Stimulated activated effector memory CD8-positive, alpha-beta T cell treated with anti-CD3 and anti-CD28 coated beads, Interleukin-12 subunit alpha, Interleukin-12 subunit beta, amount 100 ng/mL, for 72 hours (primary cell): ENCODE measurements around the gene PIP4K2C.
A peak's percentile ranks its signal among the peaks of the same experiment; 100 is the strongest.
"Not testable (repeated sequence)": the region's sequence is repeated elsewhere in the genome, so short reads cannot be mapped to it uniquely, and the experiment has no call there.

ENCODE experiments used
- ATAC-seq: fragments of 150-1000 bp; cut with Tn5 transposase; 2 replicates; pipeline ENCODE4 v1.10.0; 2021
- DNase-seq, 2 donors: peaks; one replicate each; pipeline ENCODE4 v3.0.0; 2021 to 2022; ENCODE audit warnings: low spot score in 2 of 2
- H3K27ac Mint-ChIP-seq: one replicate; pipeline ENCODE4 v1.8.0; 2022; ENCODE audit warnings: mild to moderate bottlenecking, mixed read lengths
- H3K36me3 Mint-ChIP-seq: one replicate; pipeline ENCODE4 v1.8.0; 2022; ENCODE audit warnings: mild to moderate bottlenecking, mixed read lengths
- H3K4me1 Mint-ChIP-seq: one replicate; pipeline ENCODE4 v1.8.0; 2022; ENCODE audit warnings: mixed read lengths
- H3K4me3 Mint-ChIP-seq: one replicate; pipeline ENCODE4 v1.8.0; 2022; ENCODE audit warnings: mild to moderate bottlenecking, mixed read lengths
- H3K9me3 Mint-ChIP-seq: one replicate; pipeline ENCODE4 v1.8.0; 2022; ENCODE audit warnings: mixed read lengths

PIP4K2C gene

GRCh38 chr12:57625261-57626032 is 34.5 kb downstream of the PIP4K2C start:
- ATAC-seq (no peak), DNase-seq (no peak)
- no peaks in the 10 kb centered on the region for H3K9me3 Mint-ChIP-seq
- H3K4me3 Mint-ChIP-seq: no peak overlapping the region
- peaks cover 39% of the 10 kb centered on the region for H3K4me1 Mint-ChIP-seq
- no peaks in the 10 kb centered on the region for H3K36me3 Mint-ChIP-seq
- no peak overlapping the region for H3K27ac Mint-ChIP-seq

DNA sequence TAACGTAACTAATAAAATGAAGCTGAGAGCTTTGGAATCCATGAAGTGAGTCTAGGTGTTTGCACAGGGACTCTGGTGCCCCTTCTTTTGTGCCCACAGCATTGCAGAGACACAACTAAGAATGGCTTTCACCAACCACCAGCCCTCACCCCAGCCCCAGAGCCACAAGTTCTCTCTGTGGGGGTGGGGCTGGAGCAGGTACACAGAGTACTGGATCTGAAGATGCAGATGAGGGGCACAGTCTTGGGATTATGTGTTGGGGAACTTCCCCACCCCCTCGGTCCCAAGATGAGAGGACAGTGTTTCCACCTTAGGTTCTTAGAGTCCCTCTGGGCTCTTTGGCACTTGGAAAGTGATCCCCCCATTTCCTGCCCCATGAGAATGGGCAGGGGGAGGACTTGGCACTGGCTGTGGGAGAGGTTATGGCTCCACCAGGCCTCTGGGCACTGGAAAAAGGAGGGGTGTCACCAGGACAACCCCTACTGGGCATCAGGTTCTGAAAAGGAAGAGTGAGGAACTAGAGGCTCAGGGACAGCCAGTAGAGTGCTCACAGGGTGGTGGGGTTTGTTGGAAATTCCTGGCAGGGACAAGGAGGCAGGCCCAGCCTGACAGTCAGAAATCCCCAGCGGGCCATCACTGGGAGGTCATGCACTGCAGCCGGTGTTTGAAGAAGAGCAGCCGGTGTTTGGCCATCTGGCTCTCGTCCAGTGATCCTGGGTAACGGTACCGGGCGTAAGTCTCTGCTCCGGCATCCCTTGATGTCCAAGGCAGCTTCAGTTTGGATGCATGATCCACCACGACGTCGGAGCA is 35.3 kb downstream of the PIP4K2C start:
- no peaks in the 10 kb centered on the region for H3K36me3 Mint-ChIP-seq
- H3K27ac Mint-ChIP-seq: no peak overlapping the region
- peaks cover 31% of the 10 kb centered on the region for H3K4me1 Mint-ChIP-seq
- H3K9me3 Mint-ChIP-seq: no peaks in the 10 kb centered on the region
- DNase-seq (peak in 1 of 2 donors; percentile 45), ATAC-seq (no peak)
- no peak overlapping the region for H3K4me3 Mint-ChIP-seq

DNA sequence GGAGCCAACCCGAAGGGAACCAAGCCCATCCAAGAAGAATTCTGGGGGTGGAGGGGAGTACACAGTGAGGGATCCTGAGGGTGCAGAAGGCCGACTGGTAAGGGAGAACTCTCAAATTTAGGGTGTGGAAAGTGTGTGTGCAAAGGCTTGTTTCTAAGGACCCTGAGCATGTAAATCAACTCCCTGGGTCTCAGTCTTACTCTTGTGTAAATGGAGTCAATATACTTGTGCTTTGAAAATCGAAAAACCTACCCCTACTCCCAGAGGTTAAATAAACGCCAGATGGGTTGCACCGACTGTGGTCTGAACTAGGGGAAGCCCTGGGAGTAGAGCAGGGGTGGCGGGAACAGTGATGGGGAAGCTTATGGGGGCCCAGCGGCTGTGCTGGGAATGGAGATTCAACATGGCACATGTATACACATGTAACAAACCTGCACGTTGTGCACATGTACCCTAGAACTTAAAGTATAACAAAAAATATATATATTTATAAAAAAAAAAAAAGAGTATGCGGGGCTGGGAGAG is 36.0 kb downstream of the PIP4K2C start:
- DNase-seq: peak in 1 of 2 donors; percentile 39
- ATAC-seq: no peak
- Mint-ChIP-seq H3K4me3 (peak overlapping the region; percentile 29), H3K27ac (no peak overlapping the region), H3K4me1 (peaks cover 31% of the 10 kb centered on the region), H3K9me3 (no peaks in the 10 kb centered on the region), H3K36me3 (no peaks in the 10 kb centered on the region)

DNA sequence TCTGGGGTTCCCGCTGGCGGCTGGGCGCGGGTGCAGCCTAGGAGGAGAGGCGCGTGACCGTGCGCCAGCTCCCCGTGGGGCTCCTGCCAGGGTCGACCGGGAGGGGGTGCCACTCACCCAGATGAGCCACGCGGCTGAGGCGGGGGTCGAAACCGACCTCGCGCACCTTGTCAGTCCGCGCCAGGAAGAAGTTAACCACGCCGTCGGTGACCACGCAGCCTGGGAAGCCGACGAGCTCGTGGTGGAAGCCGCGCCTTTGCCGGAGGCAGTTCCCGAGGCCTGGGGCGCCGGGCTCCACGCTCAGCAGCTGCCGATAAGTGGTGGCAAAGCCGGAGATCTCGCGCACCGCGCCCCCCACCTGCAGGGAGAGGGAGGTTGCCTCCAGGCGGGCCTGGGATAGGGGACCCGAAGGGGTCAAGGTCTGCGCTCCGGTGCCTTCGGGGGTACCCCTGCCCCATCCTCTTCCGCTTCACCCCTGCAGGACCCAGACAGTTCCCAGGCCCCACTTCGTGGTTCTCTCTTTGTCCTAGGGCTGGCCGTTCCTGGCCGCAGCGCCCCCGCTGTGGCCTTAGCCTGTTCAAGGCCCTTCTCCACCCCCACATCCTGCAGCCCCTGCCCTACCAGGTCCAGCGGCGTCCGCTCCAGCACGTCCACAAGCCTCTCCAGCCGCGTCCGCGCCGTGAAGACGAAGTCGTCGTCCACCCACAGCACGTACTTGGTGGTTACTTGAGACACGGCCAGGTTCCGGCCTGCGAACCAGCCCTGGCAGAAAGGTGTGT is 36.7 kb downstream of the PIP4K2C start:
- peaks cover 30% of the 10 kb centered on the region for H3K4me1 Mint-ChIP-seq
- H3K9me3 Mint-ChIP-seq: no peaks in the 10 kb centered on the region
- ATAC-seq: peak; percentile 46
- no peak overlapping the region for H3K27ac Mint-ChIP-seq
- H3K36me3 Mint-ChIP-seq: no peaks in the 10 kb centered on the region
- H3K4me3 Mint-ChIP-seq: peak overlapping the region; percentile 29
- peak in 1 of 2 donors; percentile 52 for DNase-seq

- ATAC-seq: no peak
- Mint-ChIP-seq H3K4me1 (peaks cover 35% of the 10 kb centered on the region), H3K27ac (no peak overlapping the region), H3K4me3 (peak overlapping the region; percentile 29), H3K36me3 (no peaks in the 10 kb centered on the region), H3K9me3 (no peaks in the 10 kb centered on the region)
- DNase-seq: peak in 1 of 2 donors; percentile 45
Observed at GRCh38 chr12:57628280-57629191, 37.5 kb downstream of the PIP4K2C start.

GRCh38 chr12:57629897-57630471 is 39.0 kb downstream of the PIP4K2C start:
- no peak overlapping the region for H3K4me3 Mint-ChIP-seq
- DNase-seq: peak in 1 of 2 donors; percentile 48
- H3K36me3 Mint-ChIP-seq: no peaks in the 10 kb centered on the region
- ATAC-seq: no peak
- H3K9me3 Mint-ChIP-seq: no peaks in the 10 kb centered on the region
- H3K27ac Mint-ChIP-seq: no peak overlapping the region
- H3K4me1 Mint-ChIP-seq: peaks cover 37% of the 10 kb centered on the region

GRCh38 chr12:57630891-57631433 is 40.0 kb downstream of the PIP4K2C start:
- Mint-ChIP-seq H3K4me1 (peaks cover 37% of the 10 kb centered on the region), H3K4me3 (peak overlapping the region; percentile 75), H3K36me3 (no peaks in the 10 kb centered on the region), H3K9me3 (no peaks in the 10 kb centered on the region), H3K27ac (no peak overlapping the region)
- DNase-seq: peak in 1 of 2 donors; percentile 49
- ATAC-seq: no peak

GRCh38 chr12:57631566-57632072 is 40.6 kb downstream of the PIP4K2C start:
- DNase-seq (no peak), ATAC-seq (no peak)
- H3K4me1 Mint-ChIP-seq: peaks cover 33% of the 10 kb centered on the region
- no peaks in the 10 kb centered on the region for H3K9me3 Mint-ChIP-seq
- no peaks in the 10 kb centered on the region for H3K36me3 Mint-ChIP-seq
- H3K27ac Mint-ChIP-seq: no peak overlapping the region
- H3K4me3 Mint-ChIP-seq: peak overlapping the region; percentile 75

DNA sequence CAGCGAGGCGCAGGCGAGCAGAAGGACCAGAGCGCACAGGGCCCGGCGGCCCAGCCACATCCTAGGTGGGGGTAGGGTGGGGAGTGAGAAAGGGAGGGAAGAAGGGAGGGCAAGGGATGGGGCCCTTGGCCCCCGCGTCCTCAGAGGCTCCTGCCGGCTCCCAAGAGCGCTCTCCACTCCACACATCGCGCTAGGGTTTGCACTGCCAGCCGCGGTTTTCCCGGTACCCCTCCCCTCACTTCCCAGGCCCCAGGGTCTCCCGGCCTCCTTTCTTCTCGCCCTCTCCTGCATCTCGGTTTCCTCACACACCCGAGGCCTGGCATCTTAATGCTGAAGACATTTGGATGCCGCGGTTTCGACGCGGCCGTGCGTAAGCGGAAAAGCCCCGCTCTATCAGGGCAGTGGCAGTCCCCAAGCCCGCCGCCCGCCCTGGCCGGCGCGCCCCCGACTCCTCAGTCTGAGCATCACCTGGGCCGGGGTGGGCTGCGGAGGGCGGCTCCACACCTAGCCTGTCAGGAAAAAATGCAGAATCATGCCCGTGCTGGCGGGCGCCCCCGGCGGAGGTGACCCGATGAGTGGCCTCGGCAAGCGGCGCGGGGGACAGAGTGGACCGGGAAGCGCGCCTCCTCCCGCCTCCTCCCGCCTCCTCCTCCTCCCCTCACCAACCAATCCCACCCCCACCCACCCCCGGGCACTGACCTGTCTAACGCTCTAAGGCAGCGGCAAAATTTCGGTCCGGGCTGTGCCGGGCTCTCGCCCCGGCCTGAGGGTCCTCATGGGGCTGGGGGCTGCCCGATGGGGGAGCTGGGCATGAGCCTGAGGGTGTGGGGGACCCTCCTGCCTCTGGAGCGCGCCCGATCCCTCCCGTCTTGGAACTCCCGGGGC is 41.3 kb downstream of the PIP4K2C start:
- peak in 1 of 2 donors; percentile 68 for DNase-seq
- peaks cover 27% of the 10 kb centered on the region for H3K4me1 Mint-ChIP-seq
- H3K27ac Mint-ChIP-seq: no peak overlapping the region

DNA sequence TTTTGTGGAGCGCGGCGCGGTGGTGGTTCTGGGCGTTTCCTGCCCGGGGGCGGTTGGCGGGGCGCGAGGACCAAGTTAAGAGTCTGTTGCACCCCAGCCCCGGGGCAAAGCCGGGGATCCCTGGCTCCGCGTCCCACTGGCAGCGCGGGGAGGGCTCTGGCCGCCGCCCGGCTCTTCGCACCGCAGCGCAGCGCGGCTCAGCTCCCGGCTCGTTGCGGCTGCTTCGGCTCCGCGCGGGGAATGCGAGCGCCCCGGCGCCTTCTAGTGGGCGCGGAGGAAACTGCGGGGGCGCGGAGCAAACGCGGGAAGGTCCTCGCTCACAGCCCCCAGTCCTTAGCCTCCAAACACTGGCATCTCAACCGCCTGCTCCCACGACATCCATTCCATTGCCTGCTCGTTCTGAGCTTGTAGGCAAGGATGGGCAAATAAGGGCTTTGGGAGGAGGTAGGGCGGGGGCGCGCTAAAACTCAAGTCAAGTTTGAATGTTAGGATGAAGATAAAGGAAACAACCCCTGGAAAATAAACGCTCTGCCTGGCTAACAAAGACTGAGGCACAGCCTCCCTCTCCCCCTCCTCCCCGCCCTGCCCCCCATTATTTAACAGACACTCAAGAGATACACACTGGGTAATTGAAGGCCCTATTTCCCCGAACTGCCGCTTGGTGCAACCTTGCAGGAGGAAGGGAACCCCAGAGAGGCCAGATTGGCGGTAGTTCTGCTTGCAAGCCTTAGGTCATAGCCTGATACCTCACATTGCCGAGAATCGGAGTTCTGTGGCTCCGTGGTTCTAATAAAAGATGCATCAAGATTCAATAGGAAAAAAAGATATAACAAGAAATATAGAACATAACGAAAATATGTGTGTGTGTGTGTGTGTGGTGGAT is 42.2 kb downstream of the PIP4K2C start, which contains the start of gene B4GALNT1:
B4GALNT1 (minus strand) TSS at position 244 of the 883 bp plus-strand sequence. CDS start 1,069 bp downstream, outside the sequence.
- DNase-seq (peak; percentile 66 to 83), ATAC-seq (peak; percentile 87)
- Mint-ChIP-seq H3K4me1 (peaks cover 21% of the 10 kb centered on the region), H3K36me3 (no peaks in the 10 kb centered on the region), H3K4me3 (peak within 1 kb of the TSS; percentile 75), H3K9me3 (no peaks in the 10 kb centered on the region), H3K27ac (no peak within 1 kb of the TSS)

More for the DNA sequence above, 41.3 kb downstream of the PIP4K2C start:
- peak; percentile 46 for ATAC-seq
- no peaks in the 10 kb centered on the region for H3K9me3 Mint-ChIP-seq
- H3K4me3 Mint-ChIP-seq: peak overlapping the region; percentile 75
- no peaks in the 10 kb centered on the region for H3K36me3 Mint-ChIP-seq

DNA sequence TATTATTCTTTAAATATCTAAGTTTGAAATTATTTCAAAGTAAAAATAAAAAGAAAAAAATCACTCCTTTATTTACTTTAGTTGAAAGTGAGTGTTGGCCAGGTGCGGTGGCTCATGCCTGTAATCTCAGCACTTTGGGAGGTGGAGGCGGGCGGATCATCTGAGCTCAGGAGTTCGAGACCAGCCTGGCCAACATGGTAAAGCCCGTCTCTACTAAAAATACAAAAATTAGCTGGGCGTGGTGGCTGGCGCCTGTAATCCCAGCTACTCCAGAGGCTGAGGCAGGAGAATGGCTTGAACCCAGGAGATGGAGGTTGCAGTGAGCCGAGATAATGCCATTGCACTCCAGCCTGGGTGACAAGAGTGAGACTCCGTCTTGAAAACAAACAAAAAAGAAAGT is 45.7 kb downstream of the PIP4K2C start:
- not testable (repeated sequence) for H3K36me3 Mint-ChIP-seq, H3K9me3 Mint-ChIP-seq, DNase-seq, ATAC-seq, H3K4me3 Mint-ChIP-seq, H3K27ac Mint-ChIP-seq
- peaks cover 14% of the 10 kb centered on the region for H3K4me1 Mint-ChIP-seq

DNA sequence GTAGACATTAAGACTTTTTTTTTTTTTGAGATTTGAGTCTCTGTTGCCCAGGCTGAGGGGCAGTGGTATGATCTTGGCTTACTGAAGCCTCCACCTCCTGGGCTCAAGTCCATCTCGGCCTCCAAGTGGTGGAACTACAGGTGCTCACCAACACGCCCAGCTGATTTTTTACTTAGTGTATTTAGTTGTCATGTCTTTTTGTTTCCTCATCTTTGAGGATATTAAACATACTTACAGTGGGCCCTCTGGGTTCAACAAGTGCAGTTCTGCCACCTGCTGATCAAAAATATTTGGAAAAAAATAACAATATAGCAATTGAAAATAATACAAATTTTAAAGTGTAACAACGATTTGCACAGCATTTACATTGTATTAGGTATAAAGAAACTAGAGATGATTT is 46.4 kb downstream of the PIP4K2C start:
- ATAC-seq (no peak), DNase-seq (no peak)
- Mint-ChIP-seq H3K4me3 (no peak overlapping the region), H3K36me3 (no peaks in the 10 kb centered on the region), H3K9me3 (no peaks in the 10 kb centered on the region), H3K4me1 (peaks cover 8% of the 10 kb centered on the region), H3K27ac (no peak overlapping the region)
